Measurements from ENCODE around the gene TSSK3. TPM values are rescaled to one million over a fixed set of nuclear protein-coding genes. Genes with fewer than 3 reads are reported as not detected.

TSSK3 gene
- total and polyA plus RNA-seq, 2 of the 8 experiments (the other 6 are each of a cell fraction or from before 2014, with no cell fraction given): 1.2 TPM

GRCh38 chr1:32345289-32345827 lies 17.0 kb upstream of the TSSK3 start:
- no peak overlapping the region for H3K4ac ChIP-seq (replicated peaks; ENCODE audit: insufficient read length, low read depth, low read length)
- H3K36me3 ChIP-seq (ENCODE audit: control insufficient read depth in 2 of 4, insufficient read depth in 4 of 4, low read length in 3 of 4): no peaks in the 10 kb centered on the region
- no peaks in the 10 kb centered on the region for H3K23me2 ChIP-seq (ENCODE audit: low read depth, low read length)
- FAIRE-seq (no peak), DNase-seq (ENCODE audit: low read depth in 1 of 2, low spot score in 2 of 2) (no peak)
- 86% methylated on average over 8 of the region's 8 CpGs; no CpG with 5 or more reads in 1 of the 2 experiments for WGBS, 2 experiments (ENCODE audit: extremely low coverage in 1 of 2, insufficient coverage in 1 of 2, insufficient read length in 1 of 2, insufficient replicate concordance in 2 of 2, low coverage in 1 of 2, low lambda C conversion rate in 2 of 2, missing lambda C conversion rate in 1 of 2)
- H2BK20ac ChIP-seq (ENCODE audit: low read length): no peak overlapping the region
- no peak overlapping the region for H2AFZ ChIP-seq (ENCODE audit: low read length)
- peaks cover 0 to 6% (median 3%) of the 10 kb centered on the region in 4 experiments; a peak in 5 of 7 replicates for H3K4me1 ChIP-seq (replicated peaks in 1 of 4; ENCODE audit: control insufficient read depth in 3 of 4, insufficient read depth in 4 of 4, low read length in 3 of 4)
- H3K23ac ChIP-seq (ENCODE audit: insufficient read length): no peak overlapping the region
- peaks cover 1 to 12% (median 8%) of the 10 kb centered on the region in 4 experiments for H3K27me3 ChIP-seq (replicated peaks in 1 of 4; ENCODE audit: control insufficient read depth in 3 of 4, extremely low read depth in 1 of 4, insufficient read depth in 3 of 4, low read length in 3 of 4)
- POLR2A ChIA-PET (ENCODE audit: partially characterized antibody): interaction anchor here (0.9 to 17.1 kb wide), 6 partner anchors 12 to 105 kb away, joined by 3 to 321 read pairs (median 4); partner anchors contain the start of genes BSDC1, FAM229A, MARCKSL1 and TSSK3
- H3K18ac ChIP-seq (ENCODE audit: extremely low read depth, low read length): no peak overlapping the region
- no peaks in the 10 kb centered on the region for H4K20me1 ChIP-seq (replicated peaks in 1 of 2; ENCODE audit: control insufficient read depth in 1 of 2, insufficient read depth in 2 of 2, low read length in 2 of 2)
- no peaks in the 10 kb centered on the region for H3K79me1 ChIP-seq (ENCODE audit: low read depth, low read length)
- no peak overlapping the region for H2AK5ac ChIP-seq (ENCODE audit: low read depth, low read length)
- H3K27ac ChIP-seq (ENCODE audit: low read depth, low read length): no peak overlapping the region
- no peak overlapping the region for H4K91ac ChIP-seq (replicated peaks; ENCODE audit: insufficient read length, low read length)
- H2BK120ac ChIP-seq (replicated peaks; ENCODE audit: low read depth, low read length): no peak overlapping the region
- H3K4me2 ChIP-seq (ENCODE audit: insufficient read depth in 1 of 2, low read depth in 2 of 2, low read length in 2 of 2): no peak overlapping the region
- CTCF ChIA-PET (ENCODE audit: partially characterized antibody): interaction anchor here (1.1 kb wide), 1 partner anchor 130 kb away, joined by 4 read pairs; no protein-coding TSS in a partner anchor
- no peak overlapping the region for H2BK12ac ChIP-seq (ENCODE audit: low read depth, low read length)
- no peak overlapping the region for H3K56ac ChIP-seq (replicated peaks; ENCODE audit: insufficient read length, low read depth, low read length)
- H3K14ac ChIP-seq (ENCODE audit: insufficient read length): peak overlapping the region; percentile 85
- no peak overlapping the region for H3K9ac ChIP-seq (replicated peaks in 1 of 4; ENCODE audit: extremely low read depth in 1 of 4, low read depth in 3 of 4, low read length in 3 of 4)
- no peak overlapping the region; the same call in 1 of the 2 replicates for H4K8ac ChIP-seq (ENCODE audit: extremely low read depth, insufficient read depth, low read length)
- H4K5ac ChIP-seq (ENCODE audit: insufficient read length, low read depth, low read length): no peak overlapping the region
- no peak overlapping the region for H2BK5ac ChIP-seq (ENCODE audit: low read depth, low read length)
- no peaks in the 10 kb centered on the region for H3K79me2 ChIP-seq (ENCODE audit: control insufficient read depth in 1 of 2, insufficient read depth in 2 of 2, low read length in 2 of 2)
- no peak overlapping the region for H3K4me3 ChIP-seq (ENCODE audit: extremely low read depth in 1 of 4, insufficient read depth in 2 of 4, low read depth in 3 of 4, low read length in 4 of 4)
- no peak for TF ChIP-seq SAP30 (IDR thresholded peaks at IDR 0.05; ENCODE audit: insufficient read depth, insufficient replicate concordance, low read length)
- TF ChIP-seq CHD2 (IDR thresholded peaks at IDR 0.05; ENCODE audit: low read length): no peak
- no peak for TF ChIP-seq BRCA1 (IDR thresholded peaks at IDR 0.05; ENCODE audit: low read depth, low read length)
- TF ChIP-seq ATF2 (IDR thresholded peaks at IDR 0.05; ENCODE audit: low read length): no peak
- no peak for TF ChIP-seq SIN3A (conservative IDR thresholded peaks at IDR 0.05 in 1 of 2, IDR thresholded peaks at IDR 0.05 in 1 of 2; ENCODE audit: low read depth in 1 of 2, low read length in 2 of 2)
- no peak for TF ChIP-seq E2F6 (IDR thresholded peaks at IDR 0.05)
- TF ChIP-seq CREB1 (IDR thresholded peaks at IDR 0.05): no peak
- H3K9me3 ChIP-seq (ENCODE audit: insufficient read depth in 2 of 2, low read depth in 1 of 2, low read length in 1 of 2): peaks cover under 1 to 6% of the 10 kb centered on the region in 2 experiments; a peak in 3 of 4 replicates
- H2BK15ac ChIP-seq (ENCODE audit: low read length): 0 out of 2 replicates have a peak overlapping the region, but pooled peaks have one; percentile 61

All from H1 (cell line).